PC-9 (cell line): ENCODE measurements around the gene ZCCHC14. TPM values are rescaled to one million over a fixed set of nuclear protein-coding genes. Genes with fewer than 3 reads are reported as not detected.

Experiments used
- BruUV-seq: library from RNA; stranded (reverse); fragments of 400-500 nt; replicated peaks from 2 replicates; lab custom pipeline; 2021; lab: Mats Ljungman, UMichigan
- CTCF ChIA-PET: fragments of 300-600 bp; sonication (Branson Sonifier 250); formaldehyde crosslinking; loops from one replicate; lab custom pipeline; 2022; ENCODE audit warnings: antibody characterized with exemption; lab: Charles Lee
- POLR2A ChIA-PET: fragments of 300-600 bp; sonication (Branson Sonifier 250); formaldehyde crosslinking; loops from one replicate; lab custom pipeline; 2022; ENCODE audit warnings: antibody characterized with exemption; ENCODE audit not compliant: unreplicated experiment; lab: Charles Lee
- DNase-seq, 2 experiments: peaks; one replicate each; pipeline versions ENCODE4 v3.0.0 to v3.0.0-alpha.2; 2015 to 2022; ENCODE audit warnings: mixed read lengths in 1 of 2
- H2AFZ ChIP-seq: fragments of 200-600 bp; sonication (generic); 2 replicates; pipeline ENCODE4 v1.8.1; 2017; ENCODE audit warnings: antibody characterized with exemption
- H3F3A ChIP-seq: fragments of 200-600 bp; sonication (generic); 2 replicates; pipeline ENCODE4 v1.8.1; 2017; ENCODE audit warnings: antibody characterized with exemption, mild to moderate bottlenecking, low read depth; ENCODE audit not compliant: insufficient read depth
- H3K27ac ChIP-seq: fragments of 200-600 bp; sonication (generic); 2 replicates; pipeline ENCODE4 v1.6.1; 2016; ENCODE audit warnings: mixed run types
- H3K27me3 ChIP-seq: fragments of 200-600 bp; sonication (generic); 2 replicates; pipeline ENCODE4 v1.6.1; 2016; ENCODE audit warnings: low read depth, mixed run types; ENCODE audit not compliant: insufficient read depth
- H3K36me3 ChIP-seq: fragments of 200-600 bp; sonication (generic); 2 replicates; pipeline ENCODE4 v1.6.1; 2016; ENCODE audit warnings: low read depth, mixed run types
- H3K4me1 ChIP-seq: fragments of 200-600 bp; sonication (generic); replicated peaks from 2 replicates; pipeline ENCODE4 v1.6.1; 2016; ENCODE audit warnings: mixed run types; ENCODE audit not compliant: insufficient read depth
- H3K4me2 ChIP-seq: fragments of 200-600 bp; sonication (generic); 2 replicates; pipeline ENCODE4 v1.6.1; 2017; ENCODE audit warnings: mixed run types
- H3K4me3 ChIP-seq: fragments of 200-600 bp; sonication (generic); 2 replicates; pipeline ENCODE4 v1.6.1; 2016; ENCODE audit warnings: mixed run types
- H3K79me2 ChIP-seq: fragments of 200-600 bp; sonication (generic); 2 replicates; pipeline ENCODE4 v1.6.1; 2017; ENCODE audit warnings: low read depth, mixed run types
- H3K9me2 ChIP-seq: fragments of 200-600 bp; sonication (generic); 2 replicates; pipeline ENCODE4 v1.8.1; 2017; ENCODE audit warnings: mild to moderate bottlenecking; ENCODE audit not compliant: insufficient read depth
- H3K9me3 ChIP-seq: fragments of 200-600 bp; sonication (generic); 2 replicates; pipeline ENCODE4 v1.8.1; 2016; ENCODE audit warnings: low read depth; ENCODE audit not compliant: insufficient read depth
- H4K20me1 ChIP-seq: fragments of 200-600 bp; sonication (generic); 2 replicates; pipeline ENCODE4 v1.8.1; 2017; ENCODE audit not compliant: insufficient read depth
- EZH2 ChIP-seq: fragments of 200-600 bp; sonication (generic); IDR thresholded peaks from 2 replicates; pipeline ENCODE4 v1.8.0; 2017; ENCODE audit warnings: antibody characterized with exemption, low read depth
- intact Hi-C: fragments of 100-400 bp; cut with micrococcal nuclease; formaldehyde crosslinking; loops from one replicate; pipeline ENCODE4 v1.10.0; 2022; ENCODE audit not compliant: unreplicated experiment
- total RNA-seq: library from RNA; stranded (reverse); gene quantifications from 2 replicates; pipeline ENCODE4 v1.2.3, GENCODE V29; 2021
- TF ChIP-seq, protein P1 (sequence below): fragments of 200-600 bp; sonication (generic); conservative IDR thresholded peaks from 2 replicates; pipeline ENCODE4 v1.6.1; 2017; ENCODE audit warnings: mixed run types, antibody characterized with exemption, mild to moderate bottlenecking, moderate library complexity

The ZCCHC14 gene
- total RNA-seq, 1 experiment from 2014 or later, result 17.9 TPM

- DNase-seq, result no peak
- peaks cover 4% of the 10 kb centered on the region; the same call in 1 of the 2 replicates for H3K9me3 ChIP-seq
- no peaks in the 10 kb centered on the region for H3K79me2 ChIP-seq
- CTCF ChIA-PET, result no interaction called here
- H4K20me1 ChIP-seq, result no peaks in the 10 kb centered on the region
- H3K4me1 ChIP-seq, result no peaks in the 10 kb centered on the region
- no peak overlapping the region for H3K4me2 ChIP-seq
- BruUV-seq, result no TSS peak
- peaks cover 100% of the 10 kb centered on the region for H3K27me3 ChIP-seq
- H3K4me3 ChIP-seq, result no peak overlapping the region
- no peaks in the 10 kb centered on the region for H3K36me3 ChIP-seq
- H3K9me2 ChIP-seq, result no peaks in the 10 kb centered on the region
- no peak overlapping the region for H2AFZ ChIP-seq
- no peaks in the 10 kb centered on the region for H3F3A ChIP-seq
- intact Hi-C loops, result no loop called here
- no peak for TF ChIP-seq EZH2
- TF ChIP-seq, protein P1, sequence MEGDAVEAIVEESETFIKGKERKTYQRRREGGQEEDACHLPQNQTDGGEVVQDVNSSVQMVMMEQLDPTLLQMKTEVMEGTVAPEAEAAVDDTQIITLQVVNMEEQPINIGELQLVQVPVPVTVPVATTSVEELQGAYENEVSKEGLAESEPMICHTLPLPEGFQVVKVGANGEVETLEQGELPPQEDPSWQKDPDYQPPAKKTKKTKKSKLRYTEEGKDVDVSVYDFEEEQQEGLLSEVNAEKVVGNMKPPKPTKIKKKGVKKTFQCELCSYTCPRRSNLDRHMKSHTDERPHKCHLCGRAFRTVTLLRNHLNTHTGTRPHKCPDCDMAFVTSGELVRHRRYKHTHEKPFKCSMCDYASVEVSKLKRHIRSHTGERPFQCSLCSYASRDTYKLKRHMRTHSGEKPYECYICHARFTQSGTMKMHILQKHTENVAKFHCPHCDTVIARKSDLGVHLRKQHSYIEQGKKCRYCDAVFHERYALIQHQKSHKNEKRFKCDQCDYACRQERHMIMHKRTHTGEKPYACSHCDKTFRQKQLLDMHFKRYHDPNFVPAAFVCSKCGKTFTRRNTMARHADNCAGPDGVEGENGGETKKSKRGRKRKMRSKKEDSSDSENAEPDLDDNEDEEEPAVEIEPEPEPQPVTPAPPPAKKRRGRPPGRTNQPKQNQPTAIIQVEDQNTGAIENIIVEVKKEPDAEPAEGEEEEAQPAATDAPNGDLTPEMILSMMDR, result no peak
- POLR2A ChIA-PET, result no interaction called here
- H3K27ac ChIP-seq, result no peak overlapping the region
Observed at GRCh38 chr16:87538594-87538993, 45.8 kb upstream of the ZCCHC14 start.

DNA sequence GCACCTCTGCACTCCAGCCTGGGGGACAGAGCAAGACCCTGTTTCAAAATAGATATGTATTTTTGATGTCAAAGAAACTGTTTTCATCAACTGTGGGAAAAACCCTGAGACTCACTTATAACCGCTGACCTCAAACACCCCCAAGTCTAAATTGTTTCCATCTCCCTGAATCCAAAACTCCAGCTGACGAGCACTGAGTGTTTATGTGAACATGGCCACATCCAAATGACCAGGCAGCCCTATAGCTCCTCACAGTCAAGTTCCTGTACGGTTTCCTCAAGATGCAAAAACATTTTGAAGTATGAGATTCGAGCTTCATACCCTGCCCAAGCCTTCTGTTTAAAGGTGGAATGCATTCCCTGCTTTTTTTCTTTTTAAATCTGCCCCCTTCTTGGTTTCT is 45.3 kb upstream of the ZCCHC14 start:
- no peak for DNase-seq
- no TSS peak for BruUV-seq
- Histone ChIP-seq H2AFZ (no peak overlapping the region), H3K9me2 (no peaks in the 10 kb centered on the region), H3K36me3 (no peaks in the 10 kb centered on the region), H3K4me1 (no peaks in the 10 kb centered on the region), H3K4me3 (no peak overlapping the region), H3K79me2 (no peaks in the 10 kb centered on the region), H4K20me1 (no peaks in the 10 kb centered on the region), H3F3A (no peaks in the 10 kb centered on the region), H3K27ac (no peak overlapping the region), H3K9me3 (peaks cover 4% of the 10 kb centered on the region; the same call in 1 of the 2 replicates), H3K27me3 (peaks cover 100% of the 10 kb centered on the region), H3K4me2 (no peak overlapping the region)
- POLR2A ChIA-PET, result no interaction called here
- CTCF ChIA-PET, result no interaction called here
- intact Hi-C loops, result no loop called here
- TF ChIP-seq, protein P1, result no peak
- no peak for TF ChIP-seq EZH2

GRCh38 chr16:87536795-87537142 is 43.9 kb upstream of the ZCCHC14 start:
- ChIA-PET POLR2A (no interaction called here), CTCF (no interaction called here)
- no peaks in the 10 kb centered on the region for H3K4me1 ChIP-seq
- H3K4me3 ChIP-seq, result peak overlapping the region; percentile 34; the same call in 1 of the 2 replicates
- peaks cover 4% of the 10 kb centered on the region; the same call in 1 of the 2 replicates for H3K9me3 ChIP-seq
- H3K36me3 ChIP-seq, result no peaks in the 10 kb centered on the region
- peaks cover 100% of the 10 kb centered on the region for H3K27me3 ChIP-seq
- BruUV-seq, result no TSS peak
- H4K20me1 ChIP-seq, result no peaks in the 10 kb centered on the region
- DNase-seq, result no peak
- H3F3A ChIP-seq, result no peaks in the 10 kb centered on the region
- TF ChIP-seq, protein P1, result no peak
- no peak for TF ChIP-seq EZH2
- intact Hi-C loops, result loop anchor here (2.0 kb wide), 1 partner anchor 48 kb away; no protein-coding TSS in a partner anchor
- no peak overlapping the region for H3K27ac ChIP-seq
- no peaks in the 10 kb centered on the region for H3K79me2 ChIP-seq
- no peaks in the 10 kb centered on the region for H3K9me2 ChIP-seq
- no peak overlapping the region for H2AFZ ChIP-seq
- peak overlapping the region; percentile 59 for H3K4me2 ChIP-seq
